Gastrocnemius medialis (tissue), 4 donors: ENCODE data around the gene BCL2L12.
"Not testable (repeated sequence)": the region's sequence is repeated elsewhere in the genome, so short reads cannot be mapped to it uniquely, and the experiment has no call there.

Source experiments
- POLR2A ChIP-seq, 2 donors: fragments of 450-650 bp; IDR thresholded peaks; one replicate each; pipeline ENCODE4 v1.6.1; 2017; ENCODE audit warnings: antibody characterized with exemption in 2 of 2, mild to moderate bottlenecking in 2 of 2, moderate library complexity in 2 of 2
- TF ChIP-seq, protein P1 (sequence below), 5 experiments: fragments of 450-650 bp in 3 of 5; fragments of 200-600 bp in 2 of 5; sonication (generic) in 2 of 5; IDR thresholded peaks in 4 of 5; conservative IDR thresholded peaks in 1 of 5; 1 replicate in 4 of 5; 2 replicates in 1 of 5; pipeline ENCODE4 v1.5.1; 2016 to 2019; ENCODE audit warnings: antibody characterized with exemption in 5 of 5, mild to moderate bottlenecking in 3 of 5, moderate library complexity in 3 of 5

DNA sequence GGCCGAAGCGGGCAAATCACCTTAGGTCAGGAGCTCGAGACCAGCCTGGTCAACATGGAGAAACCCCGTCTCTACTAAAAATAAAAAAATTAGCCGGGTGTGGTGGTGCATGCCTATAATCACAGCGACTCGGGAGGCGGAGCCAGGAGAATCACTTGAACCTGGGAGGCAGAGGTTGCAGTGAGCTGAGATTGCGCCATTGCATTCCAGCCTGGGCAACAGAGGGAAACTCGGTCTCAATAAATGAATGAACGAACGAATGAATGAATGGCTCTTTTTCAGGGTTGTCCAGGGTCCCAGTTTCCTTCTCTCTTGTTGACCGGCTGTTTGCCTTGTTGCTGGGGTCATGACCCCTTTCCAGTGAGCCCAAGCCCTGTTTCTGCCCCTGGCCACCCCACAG lies 47.9 kb upstream of the BCL2L12 start:
- TF ChIP-seq, protein P1, sequence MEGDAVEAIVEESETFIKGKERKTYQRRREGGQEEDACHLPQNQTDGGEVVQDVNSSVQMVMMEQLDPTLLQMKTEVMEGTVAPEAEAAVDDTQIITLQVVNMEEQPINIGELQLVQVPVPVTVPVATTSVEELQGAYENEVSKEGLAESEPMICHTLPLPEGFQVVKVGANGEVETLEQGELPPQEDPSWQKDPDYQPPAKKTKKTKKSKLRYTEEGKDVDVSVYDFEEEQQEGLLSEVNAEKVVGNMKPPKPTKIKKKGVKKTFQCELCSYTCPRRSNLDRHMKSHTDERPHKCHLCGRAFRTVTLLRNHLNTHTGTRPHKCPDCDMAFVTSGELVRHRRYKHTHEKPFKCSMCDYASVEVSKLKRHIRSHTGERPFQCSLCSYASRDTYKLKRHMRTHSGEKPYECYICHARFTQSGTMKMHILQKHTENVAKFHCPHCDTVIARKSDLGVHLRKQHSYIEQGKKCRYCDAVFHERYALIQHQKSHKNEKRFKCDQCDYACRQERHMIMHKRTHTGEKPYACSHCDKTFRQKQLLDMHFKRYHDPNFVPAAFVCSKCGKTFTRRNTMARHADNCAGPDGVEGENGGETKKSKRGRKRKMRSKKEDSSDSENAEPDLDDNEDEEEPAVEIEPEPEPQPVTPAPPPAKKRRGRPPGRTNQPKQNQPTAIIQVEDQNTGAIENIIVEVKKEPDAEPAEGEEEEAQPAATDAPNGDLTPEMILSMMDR (IDR thresholded peaks at IDR 0.05 in 4 of 5, conservative IDR thresholded peaks at IDR 0.05 in 1 of 5): not testable (repeated sequence)
- TF ChIP-seq POLR2A (IDR thresholded peaks at IDR 0.05): not testable (repeated sequence)
